HepG2 (cell line): ENCODE data around the gene SMIM24. TPM values are rescaled to one million over a fixed set of nuclear protein-coding genes. Genes with fewer than 3 reads are reported as not detected.

Source experiments
- ATAC-seq: fragments of 200-7000 bp; cut with Tn5 transposase; 3 replicates; pipeline ENCODE4 v1.9.1; 2020; ENCODE audit warnings: mild to moderate bottlenecking, moderate library complexity
- BruUV-seq: library from RNA; stranded (reverse); fragments of 400-500 nt; replicated peaks from 2 replicates; lab custom pipeline; 2021; lab: Mats Ljungman, UMichigan
- CTCF ChIA-PET: fragments of 300-600 bp; formaldehyde crosslinking; extraction: SDS; loops from one replicate; lab custom pipeline; 2021; ENCODE audit warnings: low total read pairs, inconsistent platforms, low intra/inter-chr PET ratio; lab: Yijun Ruan, JAX
- POLR2A ChIA-PET: fragments of 350-600 bp; sonication (Branson Sonifier 250); formaldehyde crosslinking; loops from one replicate; lab custom pipeline; 2020; ENCODE audit warnings: antibody characterized with exemption, inconsistent platforms; lab: Yijun Ruan, JAX
- DNase-seq: peaks from one replicate; pipeline ENCODE4 v3.0.0-alpha.2; 2015; ENCODE audit warnings: low spot score
- FAIRE-seq: peaks from 3 replicates; lab custom pipeline; 2011; peaks lifted over from hg19 to GRCh38; lab: Jason Lieb, UNC
- H2AFZ ChIP-seq: one replicate; pipeline ENCODE4 v1.6.1; 2011; ENCODE audit warnings: low read length, inconsistent platforms
- H3K27ac ChIP-seq: fragments of 300-600 bp; 3 replicates; pipeline ENCODE4 v1.8.0; 2011; ENCODE audit warnings: mixed run types, mild to moderate bottlenecking, mixed read lengths, low read length, inconsistent platforms; ENCODE audit not compliant: insufficient read depth; ENCODE audit errors: extremely low read length
- H3K27me3 ChIP-seq, 2 experiments: fragments of 200-600 bp in 1 of 2; 2 replicates in 1 of 2; 3 replicates in 1 of 2; pipeline versions ENCODE4 v1.6.0 to v1.8.0; 2011; ENCODE audit warnings: low read length in 2 of 2, mild to moderate bottlenecking in 2 of 2, moderate library complexity in 2 of 2, inconsistent platforms in 1 of 2; ENCODE audit not compliant: insufficient read depth in 2 of 2, control insufficient read depth in 1 of 2
- H3K36me3 ChIP-seq, 2 experiments: fragments of 200-600 bp in 1 of 2; replicated peaks in 1 of 2; 2 replicates in 1 of 2; 3 replicates in 1 of 2; pipeline versions ENCODE4 v1.5.1 to v1.8.0; 2011; ENCODE audit warnings: low read length in 2 of 2, inconsistent platforms in 1 of 2; ENCODE audit not compliant: insufficient read depth in 2 of 2, control insufficient read depth in 1 of 2
- H3K4me1 ChIP-seq: 2 replicates; pipeline ENCODE4 v1.5.1; 2012; ENCODE audit warnings: low read length, inconsistent platforms; ENCODE audit not compliant: insufficient read depth
- H3K4me2 ChIP-seq: 2 replicates; pipeline ENCODE4 v1.6.0; 2011; ENCODE audit warnings: low read depth, low read length, inconsistent platforms
- H3K4me3 ChIP-seq, 3 experiments: fragments of 200-600 bp in 1 of 3; sonication (generic), shearing (Covaris generic) in 1 of 3; replicated peaks in 1 of 3; 2 replicates each; pipeline ENCODE4 v1.5.1; 2011 to 2016; ENCODE audit warnings: low read length in 3 of 3, inconsistent platforms in 2 of 3, low read depth in 2 of 3, mild to moderate bottlenecking in 2 of 3, control low read depth in 1 of 3, mixed read lengths in 1 of 3; ENCODE audit not compliant: insufficient read depth in 1 of 3
- H3K79me2 ChIP-seq: one replicate; pipeline ENCODE4 v1.6.1; 2011; ENCODE audit warnings: low read length, inconsistent platforms; ENCODE audit not compliant: insufficient read depth
- H3K9ac ChIP-seq: 2 replicates; pipeline ENCODE4 v1.6.0; 2011; ENCODE audit warnings: mild to moderate bottlenecking, low read depth, low read length, inconsistent platforms; ENCODE audit not compliant: insufficient read depth
- H3K9me3 ChIP-seq: 2 replicates; pipeline ENCODE4 v1.5.1; 2012; ENCODE audit warnings: mild to moderate bottlenecking, low read length
- H4K20me1 ChIP-seq: 2 replicates; pipeline ENCODE4 v1.6.0; 2011; ENCODE audit warnings: inconsistent platforms, mild to moderate bottlenecking, low read length, moderate library complexity; ENCODE audit not compliant: insufficient read depth
- FOSL2 ChIP-seq: sonication (generic); formaldehyde crosslinking; IDR thresholded peaks from 2 replicates; pipeline ENCODE4 v1.4.0; 2020; ENCODE audit warnings: missing genetic modification reagents
- KDM5A ChIP-seq: fragments of 200-600 bp; sonication (generic); IDR thresholded peaks from 2 replicates; pipeline ENCODE4 v1.7.0; 2018; ENCODE audit warnings: antibody characterized with exemption, mild to moderate bottlenecking, low read length, borderline replicate concordance
- MXD3 ChIP-seq: IDR thresholded peaks from 2 replicates; pipeline ENCODE4 v1.6.1; 2016; ENCODE audit warnings: mild to moderate bottlenecking, missing biosample characterization, missing genetic modification reagents
- SIN3A ChIP-seq: IDR thresholded peaks from 2 replicates; pipeline ENCODE4 v1.6.1; 2011; ENCODE audit warnings: low read depth, mild to moderate bottlenecking, control low read depth, low read length, borderline replicate concordance
- SMC3 ChIP-seq: IDR thresholded peaks from 2 replicates; pipeline ENCODE4 v1.6.1; 2011; ENCODE audit warnings: low read length, improper control_type of control experiment
- TFE3 ChIP-seq: IDR thresholded peaks from 2 replicates; pipeline ENCODE4 v1.6.1; 2016
- ZBTB21 ChIP-seq: sonication (generic); formaldehyde crosslinking; IDR thresholded peaks from 2 replicates; pipeline ENCODE4 v1.4.0; 2020; ENCODE audit warnings: missing genetic modification reagents
- ZBTB40 ChIP-seq, 2 experiments: fragments of 450-650 bp in 1 of 2; sonication (generic) in 1 of 2; formaldehyde crosslinking in 1 of 2; IDR thresholded peaks; 2 replicates each; pipeline versions ENCODE4 v1.6.1 to v1.8.0; 2016 to 2022; ENCODE audit warnings: antibody characterized with exemption in 1 of 2, mild to moderate bottlenecking in 1 of 2, missing genetic modification reagents in 1 of 2
- ZNF12 ChIP-seq: sonication (generic); formaldehyde crosslinking; IDR thresholded peaks from 2 replicates; pipeline ENCODE4 v1.5.0; 2020; ENCODE audit warnings: missing genetic modification reagents
- ZNF296 ChIP-seq: sonication (generic); formaldehyde crosslinking; conservative IDR thresholded peaks from 2 replicates; pipeline ENCODE4 v1.5.0; 2020; ENCODE audit warnings: mild to moderate bottlenecking, missing genetic modification reagents
- ZNF652 ChIP-seq: IDR thresholded peaks from 2 replicates; pipeline ENCODE4 v1.6.1; 2016; ENCODE audit warnings: low read depth, borderline replicate concordance
- ZSCAN25 ChIP-seq: sonication (generic); formaldehyde crosslinking; IDR thresholded peaks from 2 replicates; pipeline ENCODE4 v1.8.0; 2022; ENCODE audit warnings: mild to moderate bottlenecking, missing genetic modification reagents
- WGBS: methylation state at CpG from one replicate; pipeline ENCODE4 v1.1.6; 2017; ENCODE audit warnings: low lambda C conversion rate; 5-methylcytosine and 5-hydroxymethylcytosine counted together
- in situ Hi-C: cut with HindIII; loops from 2 replicates; pipeline ENCODE4 v1.10.0; 2017; ENCODE audit warnings: low pct_unique_long_range_greater_than_20kb; ENCODE audit not compliant: extremely low pct_ligation_motif_present
- intact Hi-C: fragments of 100-400 bp; cut with micrococcal nuclease; formaldehyde crosslinking; loops from one replicate; pipeline ENCODE4 v1.10.0; 2022; ENCODE audit not compliant: unreplicated experiment
- polyA plus RNA-seq, 8 experiments: library from polyadenylated mRNA; depleted of rRNA in 3 of 8; stranded (reverse) in 7 of 8; unstranded in 1 of 8; fragments of >200 nt; fragmentation: Illumina TruSeq in 4 of 8; extraction: Trizol in 4 of 8; gene quantifications; 2 replicates each; pipeline versions ENCODE4 v1.2.1 to v1.2.3, GENCODE V29; 2011 to 2016; ENCODE audit warnings: low read depth in 4 of 8, missing spikeins in 1 of 8, mixed read lengths in 1 of 8; ENCODE audit not compliant: insufficient read depth in 1 of 8
- total RNA-seq, 5 experiments: library from RNA; depleted of rRNA; stranded (reverse); fragments of >200 nt; fragmentation: Illumina TruSeq; extraction: Trizol; gene quantifications; 2 replicates each; pipeline ENCODE4 v1.2.3, GENCODE V29; 2016; ENCODE audit warnings: low read depth in 1 of 5

Gene SMIM24
- total and polyA plus RNA-seq, 2 of the 13 experiments (the other 11 are each of a cell fraction or from before 2014, with no cell fraction given): 11.2 to 70.6 TPM

- TF ChIP-seq KDM5A (no peak), SMC3 (no peak), MXD3 (CRISPR knock-in tag) (no peak)
Observed at GRCh38 chr19:3451451-3451866, 28.9 kb downstream of the SMIM24 start (continued).

GRCh38 chr19:3450796-3451411 lies 29.4 kb downstream of the SMIM24 start:
- TF ChIP-seq ZSCAN25 (CRISPR knock-in tag): no peak
- 0 out of 2 replicates have a peak, but pooled peaks have one; percentile 5 for TF ChIP-seq TFE3 (CRISPR knock-in tag)
- TF ChIP-seq SIN3A: no peak
- 0 out of 2 replicates have a peak, but pooled peaks have one; percentile 58 for TF ChIP-seq ZNF12
- TF ChIP-seq ZBTB40 (IDR thresholded peaks at IDR 0.05): peak; percentile 93
- peak; percentile 99 for TF ChIP-seq ZBTB40 (CRISPR knock-in tag; IDR thresholded peaks at IDR 0.05)
- TF ChIP-seq ZBTB21 (CRISPR knock-in tag): peak; percentile 78; the same call in 1 of the 2 replicates
- TF ChIP-seq ZNF296: no peak
- peak; percentile 41; the same call in 1 of the 2 replicates for TF ChIP-seq FOSL2 (CRISPR knock-in tag)
- no peak for TF ChIP-seq ZNF652 (CRISPR knock-in tag)
- TF ChIP-seq, all 625 proteins: peak for 5
- Histone ChIP-seq H3K27me3 (no peaks in the 10 kb centered on the region), H3K4me3 (no peak overlapping the region), H3K27ac (peak overlapping the region; percentile 21), H4K20me1 (0 out of 2 replicates have a peak, but pooled peaks cover 2% of the 10 kb centered on the region), H2AFZ (no peak overlapping the region), H3K9ac (no peak overlapping the region), H3K79me2 (no peaks in the 10 kb centered on the region), H3K36me3 (peaks cover 6 to 24% of the 10 kb centered on the region in 2 experiments; a peak in 4 of 5 replicates), H3K4me1 (peaks cover 16% of the 10 kb centered on the region), H3K4me2 (no peak overlapping the region), H3K9me3 (no peaks in the 10 kb centered on the region)
- FAIRE-seq: no peak
- ChIA-PET CTCF (no interaction called here), POLR2A (no interaction called here)
- DNase-seq: peak; percentile 39
- 78% methylated on average over 12 of the region's 12 CpGs for WGBS
- BruUV-seq: no TSS peak
- intact Hi-C loops: no loop called here
- peak; percentile 35 for ATAC-seq
- in situ Hi-C loops: no loop called here
